NCI-H226 (cell line): ENCODE results near the gene TEX52.
"Not testable (repeated sequence)": the region's sequence is repeated elsewhere in the genome, so short reads cannot be mapped to it uniquely, and the experiment has no call there.

Experiments
- DNase-seq: peaks from one replicate; pipeline ENCODE4 v3.0.0-alpha.2; 2015

The TEX52 gene

DNA sequence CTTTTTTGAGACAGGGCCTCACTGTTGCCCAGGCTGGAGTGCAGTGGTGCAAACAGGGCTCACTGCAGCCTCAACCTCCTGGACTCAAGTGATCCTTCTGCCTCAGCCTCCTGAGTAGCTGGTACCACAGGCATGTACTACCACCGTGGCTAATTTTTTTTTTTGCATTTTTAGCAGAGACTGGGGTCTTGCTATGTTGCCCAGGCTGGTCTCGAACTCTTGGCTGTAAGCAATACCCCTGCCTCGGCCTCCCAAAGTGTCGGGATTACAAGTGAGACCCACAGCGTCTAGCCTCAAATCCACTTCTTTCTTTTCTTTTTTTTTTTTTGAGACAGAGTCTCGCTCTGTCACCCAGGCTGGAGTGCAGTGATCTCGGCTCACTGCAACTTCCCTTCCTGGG, 6.6 kb upstream of the TEX52 start:
- DNase-seq: not testable (repeated sequence)

GRCh38 chr12:2862876-2863275, 6.0 kb upstream of the TEX52 start:
- DNase-seq: no peak

DNA sequence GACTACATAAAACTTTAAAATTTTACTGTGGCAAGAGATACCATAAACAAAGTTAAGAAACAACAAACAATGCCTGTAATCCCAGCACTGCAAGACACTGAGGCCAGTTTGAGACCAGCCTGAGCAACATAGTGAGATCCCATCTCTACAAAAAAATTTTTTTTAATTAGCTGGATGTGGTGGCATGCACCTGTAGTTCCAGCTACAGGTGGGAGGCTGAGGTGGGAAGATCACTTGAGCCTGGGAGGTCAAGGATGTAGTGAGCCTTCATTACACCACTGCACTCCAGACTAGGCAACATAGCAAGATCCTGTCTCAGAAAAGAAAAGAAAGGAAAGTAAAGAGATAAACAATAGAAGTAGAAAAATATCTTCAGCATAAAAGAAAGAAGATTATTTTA, 3.3 kb upstream of the TEX52 start:
- DNase-seq: no peak

DNA sequence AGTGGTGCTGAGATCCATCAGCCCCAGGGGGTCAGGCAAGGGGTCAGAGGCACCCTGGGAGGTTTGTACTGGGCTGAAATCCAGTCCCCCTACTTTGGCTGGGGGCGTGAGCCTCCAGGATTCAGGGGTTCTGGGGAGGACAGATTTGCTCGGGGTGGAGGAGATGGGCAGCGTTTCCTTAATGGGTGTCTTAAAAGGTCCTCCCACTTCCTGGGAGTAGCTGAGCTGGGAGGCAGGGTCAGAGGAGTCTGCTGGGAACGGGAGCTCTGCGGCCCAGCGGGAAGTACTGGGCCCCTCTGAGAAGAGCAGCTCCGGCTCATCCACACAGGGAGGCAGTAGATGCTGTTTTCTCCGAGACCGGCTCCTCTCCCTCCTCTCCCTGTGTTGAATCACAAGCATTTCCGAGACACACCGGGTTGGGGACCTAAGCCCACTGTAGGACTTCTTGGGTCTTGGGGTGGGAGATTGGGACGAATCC, 2.1 kb upstream of the TEX52 start:
- no peak for DNase-seq

- DNase-seq: no peak
Observed at GRCh38 chr12:2858334-2858733, 1.5 kb upstream of the TEX52 start.

GRCh38 chr12:2857576-2857975, 737 bp upstream of the TEX52 start:
- no peak for DNase-seq

- DNase-seq: no peak
Observed at GRCh38 chr12:2856051-2856450, 788 bp downstream of the TEX52 start.

- DNase-seq: no peak
Observed at GRCh38 chr12:2855546-2855945, 1.3 kb downstream of the TEX52 start.

DNA sequence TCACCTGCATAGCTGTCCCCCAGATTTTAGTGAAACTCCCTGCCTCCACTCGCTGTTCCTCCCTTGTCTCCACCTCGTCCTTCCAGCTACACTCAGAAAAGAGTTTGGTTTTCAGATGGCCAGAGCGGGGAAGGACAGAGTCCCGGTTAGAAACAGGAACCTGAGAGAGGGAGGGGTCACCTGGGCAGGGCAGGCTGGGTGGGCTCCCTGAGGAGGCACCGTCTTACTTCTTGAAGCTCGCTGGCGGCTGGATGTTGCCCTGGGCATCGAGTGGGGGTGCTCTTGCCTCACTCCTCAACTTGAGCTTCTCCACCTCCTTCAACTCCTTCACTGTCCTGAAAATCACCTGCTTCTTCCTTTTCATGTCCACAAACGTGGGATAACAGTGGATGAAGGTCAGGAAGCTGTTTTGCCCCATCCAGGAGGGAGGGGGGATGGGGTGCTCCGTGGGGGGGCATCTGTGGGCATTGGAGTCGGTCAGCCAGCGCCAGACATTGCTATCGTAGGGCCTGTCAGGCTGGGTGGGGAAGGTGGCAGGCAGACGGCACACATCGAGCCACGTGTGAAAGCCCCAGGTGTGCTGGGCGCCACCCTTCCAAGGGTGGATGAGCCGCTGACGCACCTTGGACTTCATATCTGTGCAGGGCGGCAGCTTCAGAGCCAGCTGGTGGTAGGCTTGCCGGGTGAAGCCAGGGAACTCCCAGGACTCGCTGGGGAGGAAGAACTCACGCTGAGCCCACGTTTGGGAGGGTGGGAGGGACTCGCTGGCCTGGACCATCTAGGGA, 2.0 kb downstream of the TEX52 start:
- no peak for DNase-seq

GRCh38 chr12:2853626-2854025, 3.2 kb downstream of the TEX52 start:
- peak; percentile 56 for DNase-seq

- no peak for DNase-seq
Observed at GRCh38 chr12:2851931-2852330, 4.9 kb downstream of the TEX52 start.

- no peak for DNase-seq
Observed at GRCh38 chr12:2845280-2845679, 11.6 kb downstream of the TEX52 start.

GRCh38 chr12:2844786-2845185, 12.1 kb downstream of the TEX52 start:
- DNase-seq: no peak

DNA sequence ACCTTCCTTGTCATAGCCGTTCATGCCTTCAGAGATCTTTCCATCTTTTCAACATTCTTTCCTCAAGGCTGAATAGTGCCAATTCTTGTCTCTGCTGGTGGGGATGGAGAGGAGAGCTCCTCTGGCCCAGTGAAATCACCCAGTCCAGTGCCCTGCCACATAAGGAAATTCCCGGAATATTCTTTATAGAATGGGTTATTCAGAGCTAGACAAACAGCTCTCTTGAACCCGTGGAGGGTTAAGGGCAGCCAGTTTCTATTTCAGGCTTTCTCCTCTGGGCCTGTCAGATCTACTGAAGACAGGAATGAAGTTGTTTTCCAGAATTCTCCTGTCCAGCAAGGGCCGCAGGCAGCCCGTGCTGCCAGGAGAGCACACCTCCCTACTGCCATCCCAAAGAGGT, 13.9 kb downstream of the TEX52 start:
- DNase-seq: no peak

DNA sequence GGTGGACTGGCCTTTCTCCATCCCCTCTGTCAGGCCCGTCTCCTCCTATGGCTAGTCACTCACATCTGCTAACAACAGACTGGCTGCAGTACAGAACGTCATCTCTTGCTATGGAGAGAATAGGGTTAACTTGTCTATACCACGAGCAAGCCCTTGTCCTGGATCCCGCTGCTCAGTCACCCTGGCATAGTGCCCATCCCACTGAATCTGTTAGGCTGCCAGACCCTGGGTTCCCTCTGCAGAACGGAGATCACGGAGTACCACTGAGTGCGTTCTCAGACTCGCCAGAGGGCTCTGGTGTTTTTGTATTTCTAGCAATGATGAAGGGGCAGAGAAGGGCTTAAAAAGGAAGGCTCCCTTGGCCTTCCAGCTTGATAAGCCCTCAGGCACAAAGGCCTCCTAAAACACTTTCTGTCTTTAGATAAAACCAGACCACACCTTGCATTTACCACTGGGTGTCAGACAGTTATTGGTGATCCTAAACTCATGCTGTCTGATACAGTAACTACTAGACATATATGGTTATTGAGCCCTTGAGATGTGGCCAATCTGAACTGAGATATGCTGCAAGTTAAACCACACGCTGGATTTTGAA, 15.7 kb downstream of the TEX52 start:
- no peak for DNase-seq

GRCh38 chr12:2836574-2836973, 20.3 kb downstream of the TEX52 start:
- no peak for DNase-seq

- DNase-seq: no peak
Observed at GRCh38 chr12:2835691-2836403, 21.0 kb downstream of the TEX52 start.

DNA sequence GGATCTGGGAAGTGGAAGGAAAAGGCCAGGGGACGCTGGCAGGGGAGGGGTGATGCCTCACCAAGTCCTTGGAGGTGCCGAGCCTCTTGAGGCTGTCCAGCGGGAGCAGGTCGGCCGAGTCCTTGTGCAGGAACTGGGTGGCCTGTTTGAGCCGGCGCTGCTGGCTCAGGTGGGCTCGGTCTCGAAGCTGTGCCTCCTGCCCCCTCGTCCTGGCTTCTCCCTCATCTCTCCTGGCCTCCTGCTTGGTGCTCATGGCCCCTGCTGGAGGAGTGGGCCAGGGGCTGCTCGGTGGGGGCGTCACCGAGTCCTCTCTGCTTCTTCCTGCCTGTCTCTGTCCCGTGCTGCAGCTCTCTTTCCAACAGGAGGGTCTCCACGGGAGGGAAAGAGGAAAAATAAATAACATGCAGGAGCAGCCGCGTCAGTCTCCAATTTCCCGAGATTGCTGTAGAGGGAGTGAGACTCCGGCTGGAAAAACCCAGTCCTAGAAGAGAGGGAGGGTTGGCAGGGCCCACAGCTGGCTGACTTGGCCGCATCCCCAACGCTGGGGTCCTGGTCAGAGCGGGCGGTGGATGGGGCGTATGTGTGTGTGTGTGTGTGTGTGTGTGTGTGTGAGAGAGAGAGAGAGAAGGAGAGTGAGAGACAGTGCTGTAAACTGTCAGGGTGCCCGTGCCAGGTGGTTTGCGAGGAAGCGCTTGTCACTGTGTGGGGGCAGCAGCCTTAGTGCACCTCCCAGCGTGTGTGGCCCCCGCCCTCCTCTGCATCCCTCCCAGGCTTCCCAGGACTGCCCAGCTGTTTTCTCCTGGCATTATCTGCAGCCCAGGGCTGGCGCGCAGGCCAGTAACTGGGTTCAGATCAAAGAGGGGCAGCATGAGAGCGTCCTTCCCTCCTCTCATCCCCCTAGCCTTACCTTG, 22.0 kb downstream of the TEX52 start, which contains the start of gene NRIP2:
TSS of gene NRIP2 (minus strand) at position 455 of the 911 bp plus-strand sequence. CDS start at position 403, 52 bp downstream.
- no peak for DNase-seq

DNA sequence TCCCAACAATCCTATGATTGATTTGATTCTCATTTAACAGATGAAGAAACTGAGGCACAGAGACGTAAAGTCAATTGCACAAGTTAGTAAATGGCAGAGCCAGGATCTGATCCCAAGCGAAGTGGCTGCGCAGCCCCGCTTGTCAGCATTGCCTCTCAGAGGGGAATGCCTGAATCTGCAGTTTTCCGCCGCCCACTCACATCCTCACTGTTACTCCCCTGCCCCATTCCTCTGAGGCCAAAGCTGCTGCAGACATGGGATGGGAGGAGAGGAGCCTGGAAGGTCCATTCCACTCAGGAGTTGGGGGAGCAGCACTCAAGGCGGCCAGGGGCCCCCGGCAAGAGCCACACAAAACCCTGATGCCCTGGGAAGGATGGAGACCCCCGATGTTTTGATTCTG, 23.0 kb downstream of the TEX52 start:
- DNase-seq: no peak

GRCh38 chr12:2833327-2833726, 23.5 kb downstream of the TEX52 start:
- no peak for DNase-seq

GRCh38 chr12:2832550-2833127, 24.2 kb downstream of the TEX52 start:
- no peak for DNase-seq

- DNase-seq: no peak
Observed at GRCh38 chr12:2829275-2829674, 27.6 kb downstream of the TEX52 start.
